ENCODE measurements around the gene CDH4. TPM values are rescaled to one million over a fixed set of nuclear protein-coding genes. Genes with fewer than 3 reads are reported as not detected.

CDH4 gene
- total and polyA plus RNA-seq, 2 of the 4 experiments (the other 2 are of a cell fraction) = 1.6 to 3.5 TPM

GRCh38 chr20:61567204-61567603, 315.1 kb downstream of the CDH4 start:
- Histone ChIP-seq H3K4me3 (ENCODE audit: insufficient read depth, low read depth, low read length) (no peak overlapping the region), H3K9me3 (ENCODE audit: control insufficient read depth, insufficient read depth, low read length) (no peaks in the 10 kb centered on the region; the same call in 1 of the 2 replicates), H3K56ac (ENCODE audit: extremely low read depth, insufficient read depth, low read length) (no peak overlapping the region), H3K9ac (ENCODE audit: low read depth, low read length) (no peak overlapping the region), H3K23ac (ENCODE audit: low read depth, low read length) (no peak overlapping the region), H3K14ac (replicated peaks; ENCODE audit: low read depth, low read length) (no peak overlapping the region), H3K4ac (ENCODE audit: low read depth, low read length) (no peak overlapping the region), H3K9me1 (ENCODE audit: insufficient read depth, low read length) (peaks cover 4% of the 10 kb centered on the region; the same call in 1 of the 2 replicates), H4K8ac (ENCODE audit: low read depth in 2 of 2, low read length in 2 of 2) (no peak overlapping the region), H3K27me3 (ENCODE audit: control insufficient read depth, insufficient read depth, low read length) (no peaks in the 10 kb centered on the region), H2AK9ac (replicated peaks; ENCODE audit: low read depth, low read length, poor library complexity) (no peak overlapping the region), H4K5ac (ENCODE audit: low read depth, low read length) (no peak overlapping the region), H3K4me2 (ENCODE audit: low read depth, low read length) (no peak overlapping the region), H3K4me1 (ENCODE audit: control insufficient read depth, insufficient read depth, low read length) (no peaks in the 10 kb centered on the region), H3K18ac (ENCODE audit: low read depth, low read length) (no peak overlapping the region), H2AK5ac (ENCODE audit: low read depth, low read length) (no peak overlapping the region), H4K91ac (ENCODE audit: insufficient read depth, low read depth, low read length) (no peak overlapping the region), H2BK120ac (ENCODE audit: low read depth, low read length) (no peak overlapping the region), H2BK20ac (ENCODE audit: low read depth, low read length) (no peak overlapping the region), H2BK15ac (ENCODE audit: low read depth, low read length) (no peak overlapping the region), H2AFZ (replicated peaks; ENCODE audit: low read length, poor library complexity) (no peak overlapping the region), H3K27ac (ENCODE audit: insufficient read depth, low read length) (no peak overlapping the region), H4K20me1 (ENCODE audit: insufficient read depth, low read length) (no peaks in the 10 kb centered on the region), H2BK5ac (ENCODE audit: low read depth, low read length, poor library complexity, severe bottlenecking) (no peak overlapping the region), H3K79me1 (ENCODE audit: low read depth in 1 of 2, low read length in 2 of 2) (no peaks in the 10 kb centered on the region), H3K36me3 (ENCODE audit: control insufficient read depth, insufficient read depth, low read length) (no peaks in the 10 kb centered on the region)
- no TSS peak for BruUV-seq (replicated peaks)
- POLR2A ChIA-PET (ENCODE audit: unreplicated experiment) = no interaction called here
- TF ChIP-seq MXI1 (IDR thresholded peaks at IDR 0.05; ENCODE audit: borderline replicate concordance, low read depth, low read length) (no peak), CEBPB (IDR thresholded peaks at IDR 0.05; ENCODE audit: low read depth, low read length) (no peak), MAFK (IDR thresholded peaks at IDR 0.05; ENCODE audit: low read depth, low read length) (no peak), MAZ (IDR thresholded peaks at IDR 0.05; ENCODE audit: borderline replicate concordance, low read depth, low read length) (no peak), FOS (IDR thresholded peaks at IDR 0.05; ENCODE audit: low read depth, low read length) (no peak), SMC3 (IDR thresholded peaks at IDR 0.05; ENCODE audit: low read depth, low read length) (no peak), USF2 (IDR thresholded peaks at IDR 0.05; ENCODE audit: low read depth, low read length) (no peak), RCOR1 (IDR thresholded peaks at IDR 0.05; ENCODE audit: insufficient replicate concordance, low read length) (no peak), ELK1 (IDR thresholded peaks at IDR 0.05; ENCODE audit: borderline replicate concordance, low read depth, low read length) (no peak), NFE2L2 (IDR thresholded peaks at IDR 0.05; ENCODE audit: low read depth, low read length) (no peak), RFX5 (IDR thresholded peaks at IDR 0.05; ENCODE audit: low read depth, low read length) (no peak), POLR2A (IDR thresholded peaks at IDR 0.05; ENCODE audit: low read depth, low read length) (no peak), BHLHE40 (IDR thresholded peaks at IDR 0.05; ENCODE audit: low read depth, low read length) (no peak), CTCF (conservative IDR thresholded peaks at IDR 0.05; ENCODE audit: low read depth, low read length) (no peak), RAD21 (IDR thresholded peaks at IDR 0.05; ENCODE audit: low read length) (no peak), CHD1 (IDR thresholded peaks at IDR 0.05; ENCODE audit: low read depth, low read length) (no peak)
- intact Hi-C loops (cut with micrococcal nuclease) (no loop called here), dilution Hi-C loops (cut with HindIII; ENCODE audit: low sequenced_read_pairs, unreplicated experiment) (no loop called here), in situ Hi-C loops (cut with MboI; ENCODE audit: low sequenced_read_pairs) (no loop called here)
- 40% methylated on average over 1 of the region's 4 CpGs; no CpG with 5 or more reads in 1 of the 2 experiments for WGBS, 2 experiments (ENCODE audit: extremely low coverage in 2 of 2, insufficient read length in 1 of 2)
- DNase-seq = no peak
- ATAC-seq (ENCODE audit: low read depth) = no peak
- CTCF ChIA-PET = no interaction called here

Data from IMR-90 (cell line).